Kidney epithelial cell (primary cell): ENCODE results near the gene ADIPOR1. TPM values are rescaled to one million over a fixed set of nuclear protein-coding genes. Genes with fewer than 3 reads are reported as not detected.
A peak's percentile ranks its signal among the peaks of the same experiment; 100 is the strongest.

Experiments used
- DNase-seq: peaks from one replicate; pipeline ENCODE4 v3.0.0-alpha.2; 2010; ENCODE audit warnings: low read depth
- H3K27me3 ChIP-seq: 2 replicates; pipeline ENCODE4 v1.6.0; 2011; ENCODE audit warnings: low read length; ENCODE audit not compliant: control insufficient read depth, insufficient read depth
- H3K36me3 ChIP-seq: 2 replicates; pipeline ENCODE4 v1.5.1; 2011; ENCODE audit warnings: low read length; ENCODE audit not compliant: control insufficient read depth, insufficient read depth
- H3K4me3 ChIP-seq: 2 replicates; pipeline ENCODE4 v1.5.1; 2011; ENCODE audit warnings: low read depth, mild to moderate bottlenecking, control low read depth, low read length
- total RNA-seq: library from RNA; depleted of rRNA; stranded (reverse); fragments of >200 nt; gene quantifications from 2 replicates; pipeline ENCODE4 v1.2.3, GENCODE V29; 2015
- TF ChIP-seq, protein P1 (sequence below): IDR thresholded peaks from 2 replicates; pipeline ENCODE4 v1.5.1; 2011; ENCODE audit warnings: mild to moderate bottlenecking, moderate library complexity, low read length, control low read depth, inconsistent platforms; ENCODE audit not compliant: insufficient read depth, poor library complexity, severe bottlenecking

ADIPOR1 gene
- total RNA-seq, 1 donor from 2014 or later = 77.8 TPM

DNA sequence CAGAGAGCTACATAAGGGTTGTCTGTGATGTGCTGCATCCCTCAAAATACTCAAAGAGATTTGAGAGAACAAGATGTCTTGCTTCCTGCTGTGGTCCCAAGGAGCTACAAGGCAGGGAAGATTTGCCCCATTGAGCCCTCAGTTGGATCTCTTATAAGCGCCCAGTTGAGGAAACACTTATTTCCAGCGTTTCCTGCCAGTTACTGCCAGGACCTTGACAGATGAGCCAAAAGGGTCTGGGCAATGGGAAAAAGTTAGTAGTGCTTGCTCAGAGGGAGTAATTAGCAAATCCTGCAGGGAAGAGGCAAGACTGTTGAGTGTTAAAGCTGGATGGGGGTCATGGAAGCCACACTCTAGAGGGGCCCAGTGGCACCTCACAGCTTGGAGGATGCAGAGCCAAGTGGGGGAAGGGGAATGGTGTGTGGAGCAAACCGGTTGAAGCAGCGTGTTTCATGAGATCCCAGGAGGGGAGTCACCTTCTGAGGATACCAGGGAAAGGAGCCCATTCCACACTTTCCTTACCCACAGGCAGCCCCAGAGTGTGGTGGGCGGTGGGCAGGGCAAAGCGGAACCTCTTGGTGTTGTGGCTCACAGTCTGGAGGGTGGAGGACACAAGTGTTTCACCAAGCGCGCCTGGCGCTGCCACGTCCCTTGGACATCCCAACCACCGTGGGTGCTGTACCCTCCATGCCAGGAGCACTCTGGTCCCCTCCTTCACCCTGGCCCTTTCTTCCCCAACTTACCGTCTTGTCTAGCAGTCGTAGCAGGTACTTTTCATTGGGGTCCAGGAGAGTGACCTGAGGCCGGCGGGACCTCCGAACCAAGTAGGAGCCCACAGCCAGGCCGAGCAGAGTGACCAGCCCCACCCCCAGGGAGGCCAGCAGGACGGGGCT is 8.1 kb upstream of the ADIPOR1 start:
- no peak for DNase-seq
- TF ChIP-seq, protein P1, sequence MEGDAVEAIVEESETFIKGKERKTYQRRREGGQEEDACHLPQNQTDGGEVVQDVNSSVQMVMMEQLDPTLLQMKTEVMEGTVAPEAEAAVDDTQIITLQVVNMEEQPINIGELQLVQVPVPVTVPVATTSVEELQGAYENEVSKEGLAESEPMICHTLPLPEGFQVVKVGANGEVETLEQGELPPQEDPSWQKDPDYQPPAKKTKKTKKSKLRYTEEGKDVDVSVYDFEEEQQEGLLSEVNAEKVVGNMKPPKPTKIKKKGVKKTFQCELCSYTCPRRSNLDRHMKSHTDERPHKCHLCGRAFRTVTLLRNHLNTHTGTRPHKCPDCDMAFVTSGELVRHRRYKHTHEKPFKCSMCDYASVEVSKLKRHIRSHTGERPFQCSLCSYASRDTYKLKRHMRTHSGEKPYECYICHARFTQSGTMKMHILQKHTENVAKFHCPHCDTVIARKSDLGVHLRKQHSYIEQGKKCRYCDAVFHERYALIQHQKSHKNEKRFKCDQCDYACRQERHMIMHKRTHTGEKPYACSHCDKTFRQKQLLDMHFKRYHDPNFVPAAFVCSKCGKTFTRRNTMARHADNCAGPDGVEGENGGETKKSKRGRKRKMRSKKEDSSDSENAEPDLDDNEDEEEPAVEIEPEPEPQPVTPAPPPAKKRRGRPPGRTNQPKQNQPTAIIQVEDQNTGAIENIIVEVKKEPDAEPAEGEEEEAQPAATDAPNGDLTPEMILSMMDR = no peak
- H3K4me3 ChIP-seq = peak overlapping the region; percentile 95
- H3K36me3 ChIP-seq = no peaks in the 10 kb centered on the region
- H3K27me3 ChIP-seq = no peaks in the 10 kb centered on the region

DNA sequence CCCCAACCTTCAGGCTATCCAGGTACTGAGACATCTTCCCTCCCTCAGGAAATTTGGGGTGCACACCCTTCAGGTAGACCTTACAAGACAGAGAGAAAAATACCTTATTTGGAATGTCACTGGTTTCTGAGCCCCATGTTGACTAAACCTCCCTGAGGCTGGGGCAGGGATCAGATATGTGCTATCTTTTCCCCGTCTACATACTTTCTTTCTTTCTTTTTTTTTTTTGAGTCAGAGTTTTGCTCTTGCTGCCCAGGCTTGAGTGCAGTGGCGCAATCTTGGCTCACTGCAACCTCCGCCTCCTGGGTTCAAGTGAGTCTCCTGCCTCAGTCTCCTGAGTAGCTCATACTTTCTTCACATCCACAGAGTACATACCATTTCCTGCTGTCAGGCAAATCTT is 7.3 kb upstream of the ADIPOR1 start:
- DNase-seq = no peak
- H3K27me3 ChIP-seq = no peaks in the 10 kb centered on the region
- TF ChIP-seq, protein P1 = no peak
- no peak overlapping the region for H3K4me3 ChIP-seq
- no peaks in the 10 kb centered on the region for H3K36me3 ChIP-seq

- TF ChIP-seq, protein P1 = no peak
- DNase-seq = no peak
- H3K27me3 ChIP-seq = no peaks in the 10 kb centered on the region
- no peaks in the 10 kb centered on the region for H3K36me3 ChIP-seq
- no peak overlapping the region for H3K4me3 ChIP-seq
These were observed 6.8 kb upstream of the ADIPOR1 start for GRCh38 chr1:202964791-202965410.

DNA sequence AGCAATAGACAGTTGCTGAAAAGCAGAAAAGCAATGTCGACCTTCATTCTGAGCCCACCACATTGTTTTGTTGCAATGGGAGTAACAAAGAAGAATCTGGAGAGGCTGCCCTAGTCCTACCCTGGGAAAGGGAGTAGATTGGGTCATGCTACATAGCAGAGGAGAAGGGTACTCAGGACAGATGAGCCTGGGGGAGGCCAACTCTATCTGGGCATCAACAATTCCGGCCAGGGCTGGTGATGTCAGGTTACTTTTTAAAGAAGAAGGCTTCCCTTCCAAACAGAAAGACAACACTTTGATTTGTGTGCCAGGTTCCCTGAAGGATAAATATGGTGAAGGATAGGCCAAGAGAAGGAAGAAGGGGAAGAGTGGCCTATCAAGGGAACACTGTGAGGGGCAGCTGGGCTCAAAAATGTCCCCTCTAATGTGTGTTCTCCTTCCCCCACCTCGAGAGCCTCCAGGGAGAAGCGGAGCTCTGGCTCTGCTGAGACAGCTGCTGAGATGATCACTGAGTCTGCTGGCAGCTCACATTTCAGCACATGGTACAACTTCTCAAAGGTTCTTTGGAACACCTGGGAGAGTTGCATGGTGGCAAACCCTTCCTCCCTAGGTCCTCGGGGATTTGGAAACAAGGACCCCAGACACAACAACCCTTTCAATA is 3.2 kb upstream of the ADIPOR1 start:
- Histone ChIP-seq H3K36me3 (no peaks in the 10 kb centered on the region), H3K4me3 (no peak overlapping the region), H3K27me3 (no peaks in the 10 kb centered on the region)
- no peak for DNase-seq
- TF ChIP-seq, protein P1 = no peak

DNA sequence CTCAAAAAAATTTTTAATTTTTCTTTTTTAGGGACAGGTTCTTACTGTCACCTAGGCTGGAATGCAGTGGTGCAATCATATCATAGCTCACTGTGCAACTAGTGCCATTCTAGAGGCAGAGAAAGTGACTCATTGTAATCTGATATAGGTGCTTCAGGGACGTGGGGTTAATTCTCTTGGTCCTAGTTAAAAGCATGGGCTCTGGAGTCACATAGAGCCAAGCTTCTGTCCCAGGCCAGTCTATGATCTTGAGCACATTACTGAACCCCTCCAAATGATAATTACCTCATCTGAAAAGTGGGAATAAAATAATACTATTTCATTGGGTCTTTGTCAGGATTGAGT is 1.1 kb upstream of the ADIPOR1 start:
- Histone ChIP-seq H3K36me3 (no peaks in the 10 kb centered on the region), H3K27me3 (no peaks in the 10 kb centered on the region), H3K4me3 (no peak overlapping the region)
- TF ChIP-seq, protein P1 = no peak
- peak; percentile 39 for DNase-seq
